A549 (cell line): ENCODE measurements around the gene OSTM1. TPM values are rescaled to one million over a fixed set of nuclear protein-coding genes. Genes with fewer than 3 reads are reported as not detected.

ENCODE experiments used
- ATAC-seq, 2 experiments: fragments of 200-7000 bp in 1 of 2; fragments of >200 bp in 1 of 2; cut with Nextera tagmentation in 1 of 2; cut with Tn5 transposase in 1 of 2; 3 replicates each; pipeline versions ENCODE4 v1.8.0 to v1.9.1; 2018 to 2020; ENCODE audit warnings: mild to moderate bottlenecking in 1 of 2, moderate library complexity in 1 of 2
- CTCF ChIA-PET: fragments of 300-600 bp; sonication (Branson Sonifier 250); formaldehyde crosslinking; extraction: SDS; loops from one replicate; lab custom pipeline; 2021; ENCODE audit warnings: antibody characterized with exemption, inconsistent platforms; lab: Yijun Ruan, JAX
- POLR2A ChIA-PET: fragments of 350-600 bp; formaldehyde crosslinking; extraction: SDS; loops from one replicate; lab custom pipeline; 2021; ENCODE audit warnings: antibody characterized with exemption, inconsistent platforms; lab: Yijun Ruan, JAX
- DNase-seq, 2 experiments: peaks; one replicate each; pipeline versions ENCODE4 v3.0.0 to v3.0.0-alpha.2; 2011 to 2016; ENCODE audit warnings: low read depth in 1 of 2, low spot score in 1 of 2
- FAIRE-seq: peaks from 2 replicates; lab custom pipeline; 2011; peaks lifted over from hg19 to GRCh38; lab: Jason Lieb, UNC
- H3K27ac ChIP-seq, 2 experiments: fragments of >200 bp; sonication (Bioruptor Twin); formaldehyde crosslinking; 3 replicates each; pipeline ENCODE4 v1.5.1; 2016 to 2017
- H3K4me1 ChIP-seq: fragments of >200 bp; sonication (Bioruptor Twin); formaldehyde crosslinking; 3 replicates; pipeline ENCODE4 v1.6.1; 2016
- H3K4me2 ChIP-seq: fragments of >200 bp; sonication (Bioruptor Twin); formaldehyde crosslinking; 3 replicates; pipeline ENCODE4 v1.6.1; 2016
- H3K4me3 ChIP-seq: fragments of >200 bp; sonication (Bioruptor Twin); formaldehyde crosslinking; 3 replicates; pipeline ENCODE4 v1.5.1; 2016
- H3K9me3 ChIP-seq: fragments of >200 bp; sonication (Bioruptor Twin); formaldehyde crosslinking; 3 replicates; pipeline ENCODE4 v1.6.1; 2016
- ATOH8 ChIP-seq: fragments of 250-450 bp; sonication (Bioruptor Pico); IDR thresholded peaks from 2 replicates; pipeline ENCODE4 v1.5.0; 2020; ENCODE audit warnings: low read depth, mild to moderate bottlenecking, moderate library complexity
- CEBPB ChIP-seq, 2 experiments: fragments of >200 bp in 1 of 2; sonication (Bioruptor Twin) in 1 of 2; formaldehyde crosslinking in 1 of 2; IDR thresholded peaks; 2 replicates each; pipeline ENCODE4 v1.6.1; 2012 to 2016
- CHD2 ChIP-seq: fragments of 150-350 bp; IDR thresholded peaks from 2 replicates; pipeline ENCODE4 v1.6.1; 2014; ENCODE audit warnings: low read length; ENCODE audit not compliant: partially characterized antibody
- E2F6 ChIP-seq: IDR thresholded peaks from 2 replicates; pipeline ENCODE4 v1.6.1; 2012; ENCODE audit warnings: low read depth, borderline replicate concordance
- EHMT2 ChIP-seq: fragments of 200-600 bp; sonication (generic); IDR thresholded peaks from 2 replicates; pipeline ENCODE4 v1.6.1; 2016; ENCODE audit warnings: antibody characterized with exemption, low read depth, mild to moderate bottlenecking, moderate library complexity
- ELK1 ChIP-seq: fragments of 150-350 bp; IDR thresholded peaks from 2 replicates; pipeline ENCODE4 v1.6.1; 2014; ENCODE audit warnings: low read depth, mild to moderate bottlenecking, low read length
- ESRRA ChIP-seq: fragments of 150-350 bp; IDR thresholded peaks from 2 replicates; pipeline ENCODE4 v1.6.1; 2014; ENCODE audit warnings: mild to moderate bottlenecking, low read length, borderline replicate concordance
- FOSB ChIP-seq: fragments of 250-450 bp; sonication (Bioruptor Pico); IDR thresholded peaks from 2 replicates; pipeline ENCODE4 v1.5.0; 2020; ENCODE audit warnings: mild to moderate bottlenecking, moderate library complexity
- FOXS1 ChIP-seq: fragments of 250-450 bp; sonication (Bioruptor Pico); IDR thresholded peaks from 2 replicates; pipeline ENCODE4 v1.5.0; 2020; ENCODE audit warnings: mild to moderate bottlenecking, moderate library complexity
- GATA3 ChIP-seq: IDR thresholded peaks from 2 replicates; pipeline ENCODE4 v1.6.1; 2012; ENCODE audit warnings: borderline replicate concordance
- HEYL ChIP-seq: fragments of 250-450 bp; sonication (Bioruptor Pico); IDR thresholded peaks from 2 replicates; pipeline ENCODE4 v1.8.0; 2021; ENCODE audit warnings: mild to moderate bottlenecking, moderate library complexity
- HOXA7 ChIP-seq: fragments of 250-450 bp; sonication (Bioruptor Pico); IDR thresholded peaks from 2 replicates; pipeline ENCODE4 v1.5.0; 2020; ENCODE audit warnings: mild to moderate bottlenecking, moderate library complexity
- HOXB5 ChIP-seq: fragments of 250-450 bp; sonication (Bioruptor Pico); IDR thresholded peaks from 2 replicates; pipeline ENCODE4 v1.5.0; 2020; ENCODE audit warnings: mild to moderate bottlenecking, moderate library complexity
- JUN ChIP-seq, 2 experiments: fragments of >200 bp; sonication (Bioruptor Twin); formaldehyde crosslinking; IDR thresholded peaks; 2 replicates in 1 of 2; 3 replicates in 1 of 2; pipeline ENCODE4 v1.6.1; 2016 to 2017
- JUNB ChIP-seq: fragments of >200 bp; sonication (Bioruptor Twin); formaldehyde crosslinking; IDR thresholded peaks from 2 replicates; pipeline ENCODE4 v1.6.1; 2016
- KDM1A ChIP-seq: fragments of 200-600 bp; sonication (generic); IDR thresholded peaks from 2 replicates; pipeline ENCODE4 v1.6.1; 2016; ENCODE audit warnings: low read depth, mild to moderate bottlenecking
- RAD21 ChIP-seq, 2 experiments: fragments of >200 bp in 1 of 2; sonication (Bioruptor Twin) in 1 of 2; formaldehyde crosslinking in 1 of 2; IDR thresholded peaks in 1 of 2; conservative IDR thresholded peaks in 1 of 2; 2 replicates in 1 of 2; 3 replicates in 1 of 2; pipeline ENCODE4 v1.6.1; 2012 to 2018; ENCODE audit warnings: inconsistent platforms in 1 of 2
- RARB ChIP-seq: fragments of 250-450 bp; sonication (Bioruptor Pico); IDR thresholded peaks from 2 replicates; pipeline ENCODE4 v1.8.0; 2021; ENCODE audit warnings: mild to moderate bottlenecking, moderate library complexity
- RCOR1 ChIP-seq: fragments of 150-350 bp; IDR thresholded peaks from 2 replicates; pipeline ENCODE4 v1.6.1; 2014; ENCODE audit warnings: antibody characterized with exemption, low read length, low read depth
- RFX5 ChIP-seq: fragments of 450-650 bp; IDR thresholded peaks from 2 replicates; pipeline ENCODE4 v1.7.1; 2014; ENCODE audit warnings: antibody characterized with exemption, mild to moderate bottlenecking, moderate library complexity
- RNF2 ChIP-seq: fragments of 200-600 bp; sonication (generic); IDR thresholded peaks from 2 replicates; pipeline ENCODE4 v1.6.1; 2016; ENCODE audit warnings: low read depth, mild to moderate bottlenecking, antibody characterized with exemption, moderate library complexity, borderline replicate concordance
- SMC3 ChIP-seq: fragments of >200 bp; sonication (Bioruptor Twin); formaldehyde crosslinking; IDR thresholded peaks from 3 replicates; pipeline ENCODE4 v1.6.1; 2018; ENCODE audit warnings: inconsistent platforms
- SREBF2 ChIP-seq: fragments of 450-650 bp; IDR thresholded peaks from 2 replicates; pipeline ENCODE4 v1.6.1; 2014; ENCODE audit warnings: mild to moderate bottlenecking, moderate library complexity
- TFCP2L1 ChIP-seq: fragments of 250-450 bp; sonication (Bioruptor Pico); IDR thresholded peaks from 2 replicates; pipeline ENCODE4 v1.5.0; 2021; ENCODE audit warnings: mild to moderate bottlenecking
- TP53 ChIP-seq: fragments of 250-450 bp; sonication (Bioruptor Pico); IDR thresholded peaks from 2 replicates; pipeline ENCODE4 v1.5.0; 2021; ENCODE audit warnings: mild to moderate bottlenecking, moderate library complexity
- USF2 ChIP-seq: fragments of 450-650 bp; IDR thresholded peaks from 2 replicates; pipeline ENCODE4 v1.6.1; 2014; ENCODE audit warnings: antibody characterized with exemption
- ZC3H11A ChIP-seq: fragments of 450-650 bp; IDR thresholded peaks from 2 replicates; pipeline ENCODE4 v1.6.1; 2014; ENCODE audit warnings: antibody characterized with exemption, mild to moderate bottlenecking
- WGBS: methylation state at CpG from one replicate; pipeline ENCODE4 v1.1.6; 2017; ENCODE audit errors: missing lambda C conversion rate; 5-methylcytosine and 5-hydroxymethylcytosine counted together
- polyA plus RNA-seq, 4 experiments: library from polyadenylated mRNA; depleted of rRNA in 3 of 4; stranded (reverse); fragments of >200 nt; fragmentation: RNase III in 1 of 4; extraction: RNeasy Plus Mini Kit Qiagen cat#74134 plus additional on column Dnase treatment in 1 of 4; gene quantifications; 2 replicates in 3 of 4; 3 replicates in 1 of 4; pipeline ENCODE4 v1.2.3, GENCODE V29; 2011 to 2017

Gene OSTM1
- polyA plus RNA-seq, 2 of the 4 experiments (the other 2 are of a cell fraction): 16.8 to 41.7 TPM

GRCh38 chr6:108068618-108069017, 5.9 kb downstream of the OSTM1 start:
- TF ChIP-seq TP53 (CRISPR knock-in tag): no peak
- TF ChIP-seq TFCP2L1 (CRISPR knock-in tag): no peak
- TF ChIP-seq KDM1A: no peak
- TF ChIP-seq GATA3: no peak
- TF ChIP-seq HOXA7 (CRISPR knock-in tag): no peak
- no peak for TF ChIP-seq FOXS1 (CRISPR knock-in tag)
- TF ChIP-seq RNF2: no peak
- TF ChIP-seq RARB: no peak
- no peak for TF ChIP-seq ATOH8
- no peak for TF ChIP-seq CHD2
- TF ChIP-seq RAD21 (conservative IDR thresholded peaks at IDR 0.05 in 1 of 2, IDR thresholded peaks at IDR 0.05 in 1 of 2): no peak
- TF ChIP-seq ELK1: no peak
- no peak for TF ChIP-seq RFX5
- no peak for TF ChIP-seq ESRRA
- TF ChIP-seq EHMT2: no peak
- no peak for TF ChIP-seq HOXB5
- 83% methylated on average over 2 of the region's 2 CpGs for WGBS
- FAIRE-seq (no peak), ATAC-seq (no peak), DNase-seq (no peak)
- Histone ChIP-seq H3K9me3 (no peaks in the 10 kb centered on the region), H3K27ac (no peak overlapping the region), H3K4me1 (peaks cover 6% of the 10 kb centered on the region; the same call in 1 of the 3 replicates), H3K4me3 (no peak overlapping the region), H3K4me2 (no peak overlapping the region)
- CTCF ChIA-PET: no interaction called here
- POLR2A ChIA-PET: no interaction called here

- H3K9me3 ChIP-seq: no peaks in the 10 kb centered on the region
- ChIA-PET POLR2A (no interaction called here), CTCF (no interaction called here)
- ATAC-seq (no peak), DNase-seq (no peak), FAIRE-seq (no peak)
- H3K4me1 ChIP-seq: peaks cover 2% of the 10 kb centered on the region; the same call in 1 of the 3 replicates
- H3K4me2 ChIP-seq: no peak overlapping the region
- no peak overlapping the region for H3K4me3 ChIP-seq
- 93% methylated on average over 3 of the region's 3 CpGs for WGBS
- H3K27ac ChIP-seq: no peak overlapping the region
- TF ChIP-seq GATA3 (no peak), ATOH8 (no peak), RARB (no peak), FOSB (CRISPR knock-in tag) (no peak), E2F6 (no peak), RCOR1 (no peak), JUN (IDR thresholded peaks at IDR 0.05) (no peak), ZC3H11A (no peak), USF2 (no peak), ELK1 (no peak), JUNB (no peak), SMC3 (no peak), SREBF2 (no peak), CEBPB (IDR thresholded peaks at IDR 0.05) (no peak), HEYL (CRISPR knock-in tag) (no peak)
These were observed 6.4 kb downstream of the OSTM1 start for GRCh38 chr6:108068182-108068581.
